Keratinocyte (primary cell): ENCODE measurements around the gene TPD52L1.

ENCODE experiments used
- CTCF ChIP-seq, 3 experiments: IDR thresholded peaks in 1 of 3; conservative IDR thresholded peaks in 1 of 3; optimal IDR thresholded peaks in 1 of 3; 2 replicates in 2 of 3; 3 replicates in 1 of 3; pipeline versions ENCODE3 to v1.5.1; 2011; ENCODE audit warnings: low read length in 3 of 3, mild to moderate bottlenecking in 3 of 3, moderate library complexity in 2 of 3, control low read depth in 1 of 3, inconsistent platforms in 1 of 3; ENCODE audit not compliant: insufficient read depth in 2 of 3; ENCODE audit errors: extremely low read depth in 1 of 3
- EZH2 ChIP-seq: IDR thresholded peaks from one replicate; pipeline ENCODE4 v1.6.1; 2012; ENCODE audit warnings: inconsistent platforms, mild to moderate bottlenecking, low read length, moderate library complexity

GRCh38 chr6:125192610-125192930, 39.0 kb downstream of the TPD52L1 start:
- no peak for TF ChIP-seq CTCF (optimal IDR thresholded peaks at IDR 0.05 in 1 of 3, IDR thresholded peaks at IDR 0.05 in 1 of 3, conservative IDR thresholded peaks at IDR 0.05 in 1 of 3; ENCODE audit: extremely low read depth in 1 of 3, insufficient read depth in 2 of 3, low read length in 3 of 3)
- no peak for TF ChIP-seq EZH2
